ENCODE data around the gene R3HDM4.
"Not testable (repeated sequence)": the region's sequence is repeated elsewhere in the genome, so short reads cannot be mapped to it uniquely, and the experiment has no call there.

The R3HDM4 gene

DNA sequence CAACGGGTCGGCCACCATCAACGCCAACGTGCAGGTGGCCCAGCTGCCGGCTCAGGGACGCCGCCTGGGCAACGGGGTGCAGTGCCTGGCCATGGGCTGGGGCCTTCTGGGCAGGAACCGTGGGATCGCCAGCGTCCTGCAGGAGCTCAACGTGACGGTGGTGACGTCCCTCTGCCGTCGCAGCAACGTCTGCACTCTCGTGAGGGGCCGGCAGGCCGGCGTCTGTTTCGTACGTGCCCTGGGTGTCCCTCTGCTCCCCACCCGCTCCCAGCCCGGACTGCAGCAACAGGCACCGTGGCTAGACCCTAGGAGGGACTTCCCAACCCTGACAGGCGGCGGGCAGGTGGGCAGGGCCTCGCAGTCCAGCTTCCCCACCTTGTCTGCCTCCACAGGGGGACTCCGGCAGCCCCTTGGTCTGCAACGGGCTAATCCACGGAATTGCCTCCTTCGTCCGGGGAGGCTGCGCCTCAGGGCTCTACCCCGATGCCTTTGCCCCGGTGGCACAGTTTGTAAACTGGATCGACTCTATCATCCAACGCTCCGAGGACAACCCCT, 57.4 kb downstream of the R3HDM4 start:
- Mint-ChIP-seq H3K27me3 (ENCODE audit: low read depth, poor library complexity) (peaks cover 23% of the 10 kb centered on the region), H3K27ac (no peak overlapping the region), H3K4me3 (no peak overlapping the region), H3K4me1 (no peaks in the 10 kb centered on the region), H3K9me3 (no peaks in the 10 kb centered on the region), H3K36me3 (ENCODE audit: low read depth) (no peaks in the 10 kb centered on the region)
- TF ChIP-seq, protein P1, sequence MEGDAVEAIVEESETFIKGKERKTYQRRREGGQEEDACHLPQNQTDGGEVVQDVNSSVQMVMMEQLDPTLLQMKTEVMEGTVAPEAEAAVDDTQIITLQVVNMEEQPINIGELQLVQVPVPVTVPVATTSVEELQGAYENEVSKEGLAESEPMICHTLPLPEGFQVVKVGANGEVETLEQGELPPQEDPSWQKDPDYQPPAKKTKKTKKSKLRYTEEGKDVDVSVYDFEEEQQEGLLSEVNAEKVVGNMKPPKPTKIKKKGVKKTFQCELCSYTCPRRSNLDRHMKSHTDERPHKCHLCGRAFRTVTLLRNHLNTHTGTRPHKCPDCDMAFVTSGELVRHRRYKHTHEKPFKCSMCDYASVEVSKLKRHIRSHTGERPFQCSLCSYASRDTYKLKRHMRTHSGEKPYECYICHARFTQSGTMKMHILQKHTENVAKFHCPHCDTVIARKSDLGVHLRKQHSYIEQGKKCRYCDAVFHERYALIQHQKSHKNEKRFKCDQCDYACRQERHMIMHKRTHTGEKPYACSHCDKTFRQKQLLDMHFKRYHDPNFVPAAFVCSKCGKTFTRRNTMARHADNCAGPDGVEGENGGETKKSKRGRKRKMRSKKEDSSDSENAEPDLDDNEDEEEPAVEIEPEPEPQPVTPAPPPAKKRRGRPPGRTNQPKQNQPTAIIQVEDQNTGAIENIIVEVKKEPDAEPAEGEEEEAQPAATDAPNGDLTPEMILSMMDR (IDR thresholded peaks at IDR 0.05) = no peak
- no peak for DNase-seq

DNA sequence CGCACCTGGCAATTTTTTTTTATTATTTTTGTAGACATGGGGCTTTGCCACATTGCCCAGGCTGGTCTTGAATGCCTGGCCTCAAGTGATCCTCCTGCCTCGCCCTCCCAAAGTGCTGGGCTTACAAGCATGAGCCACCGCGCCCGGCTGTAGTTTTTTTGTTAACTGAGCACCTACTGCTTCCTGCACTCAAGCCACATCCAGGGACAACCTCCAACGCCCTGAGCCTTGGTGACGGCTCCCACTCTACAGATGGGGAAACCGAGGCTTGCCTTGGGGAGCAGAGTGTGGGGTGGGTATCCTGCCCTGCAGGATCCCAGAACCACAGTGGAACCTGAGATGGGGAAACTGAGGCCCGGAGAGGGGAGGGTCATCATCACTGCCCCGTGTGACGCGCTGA, 57.9 kb downstream of the R3HDM4 start:
- no peak for DNase-seq
- Mint-ChIP-seq H3K36me3 (ENCODE audit: low read depth) (no peaks in the 10 kb centered on the region), H3K27me3 (ENCODE audit: low read depth, poor library complexity) (peaks cover 22% of the 10 kb centered on the region), H3K4me3 (no peak overlapping the region), H3K27ac (no peak overlapping the region), H3K4me1 (no peaks in the 10 kb centered on the region), H3K9me3 (no peaks in the 10 kb centered on the region)
- TF ChIP-seq, protein P1 (IDR thresholded peaks at IDR 0.05) = no peak

DNA sequence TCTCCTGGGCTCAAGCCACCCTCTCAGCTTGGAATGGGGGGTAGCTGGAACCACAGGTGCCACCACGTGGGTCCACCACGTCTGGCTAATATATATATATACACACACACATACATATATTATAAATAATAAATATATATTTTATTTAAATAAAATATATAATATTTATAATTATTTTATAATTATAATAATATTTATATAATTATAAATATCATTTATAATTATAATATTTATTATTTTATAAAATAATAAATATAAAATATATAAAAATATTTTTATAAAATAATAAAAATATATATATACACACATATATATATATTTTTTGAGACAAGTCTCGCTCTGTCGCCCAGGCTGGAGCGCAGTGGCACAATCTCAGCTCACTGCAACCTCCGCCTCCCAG, 58.5 kb downstream of the R3HDM4 start:
- DNase-seq = no peak
- no peak overlapping the region for H3K4me3 Mint-ChIP-seq
- H3K9me3 Mint-ChIP-seq = no peaks in the 10 kb centered on the region
- H3K27me3 Mint-ChIP-seq (ENCODE audit: low read depth, poor library complexity) = peaks cover 19% of the 10 kb centered on the region
- H3K27ac Mint-ChIP-seq = no peak overlapping the region
- no peaks in the 10 kb centered on the region for H3K4me1 Mint-ChIP-seq
- TF ChIP-seq, protein P1 (IDR thresholded peaks at IDR 0.05) = no peak
- no peaks in the 10 kb centered on the region for H3K36me3 Mint-ChIP-seq (ENCODE audit: low read depth)

DNA sequence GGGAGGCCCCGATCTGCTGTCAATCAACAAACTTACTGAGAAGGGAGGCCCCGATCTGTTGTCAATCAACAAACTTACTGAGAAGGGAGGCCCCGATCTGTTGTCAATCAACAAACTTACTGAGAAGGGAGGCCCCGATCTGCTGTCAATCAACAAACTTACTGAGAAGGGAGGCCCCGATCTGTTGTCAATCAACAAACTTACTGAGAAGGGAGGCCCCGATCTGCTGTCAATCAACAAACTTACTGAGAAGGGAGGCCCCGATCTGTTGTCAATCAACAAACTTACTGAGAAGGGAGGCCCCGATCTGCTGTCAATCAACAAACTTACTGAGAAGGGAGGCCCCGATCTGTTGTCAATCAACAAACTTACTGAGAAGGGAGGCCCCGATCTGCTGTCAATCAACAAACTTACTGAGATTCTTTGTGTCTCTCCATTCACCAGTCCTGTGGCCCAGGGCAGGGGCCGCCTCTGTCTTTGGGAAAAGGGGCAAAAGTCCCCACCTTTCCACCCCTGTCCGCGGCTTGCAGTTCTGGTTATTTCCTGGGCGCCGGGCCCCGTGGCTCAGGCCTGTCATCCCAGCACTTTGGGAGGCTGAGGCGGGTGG, 59.3 kb downstream of the R3HDM4 start:
- not testable (repeated sequence) for H3K27ac Mint-ChIP-seq; H3K36me3 Mint-ChIP-seq (ENCODE audit: low read depth); DNase-seq; H3K9me3 Mint-ChIP-seq; H3K4me1 Mint-ChIP-seq; H3K4me3 Mint-ChIP-seq
- H3K27me3 Mint-ChIP-seq (ENCODE audit: low read depth, poor library complexity) = peaks cover 26% of the 10 kb centered on the region

DNA sequence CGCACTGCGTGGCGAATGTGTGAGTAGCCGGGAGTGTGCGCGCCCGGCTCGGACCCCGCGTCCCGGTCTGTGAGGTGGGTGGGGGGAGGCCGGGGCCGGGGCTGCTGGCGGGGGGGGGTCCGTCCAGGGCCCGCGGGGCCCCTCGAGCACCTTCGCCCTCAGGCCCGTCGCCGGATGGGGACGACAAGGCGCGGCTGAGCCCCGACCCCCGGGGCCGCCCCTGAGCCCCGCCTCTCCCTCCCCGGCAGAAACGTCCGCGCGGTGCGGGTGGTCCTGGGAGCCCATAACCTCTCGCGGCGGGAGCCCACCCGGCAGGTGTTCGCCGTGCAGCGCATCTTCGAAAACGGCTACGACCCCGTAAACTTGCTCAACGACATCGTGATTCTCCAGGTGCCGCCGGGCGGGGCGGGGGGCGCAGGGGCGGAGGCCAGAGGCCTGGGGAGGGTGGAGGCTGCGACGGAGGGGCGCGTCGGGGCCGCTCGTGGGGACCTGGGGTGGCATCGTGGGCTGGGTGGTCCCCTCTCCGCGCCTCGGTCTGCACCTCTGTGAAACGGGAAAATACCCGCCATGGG, 59.9 kb downstream of the R3HDM4 start:
- DNase-seq = no peak
- H3K27me3 Mint-ChIP-seq (ENCODE audit: low read depth, poor library complexity) = peaks cover 23% of the 10 kb centered on the region
- TF ChIP-seq, protein P1 (IDR thresholded peaks at IDR 0.05) = no peak

DNA sequence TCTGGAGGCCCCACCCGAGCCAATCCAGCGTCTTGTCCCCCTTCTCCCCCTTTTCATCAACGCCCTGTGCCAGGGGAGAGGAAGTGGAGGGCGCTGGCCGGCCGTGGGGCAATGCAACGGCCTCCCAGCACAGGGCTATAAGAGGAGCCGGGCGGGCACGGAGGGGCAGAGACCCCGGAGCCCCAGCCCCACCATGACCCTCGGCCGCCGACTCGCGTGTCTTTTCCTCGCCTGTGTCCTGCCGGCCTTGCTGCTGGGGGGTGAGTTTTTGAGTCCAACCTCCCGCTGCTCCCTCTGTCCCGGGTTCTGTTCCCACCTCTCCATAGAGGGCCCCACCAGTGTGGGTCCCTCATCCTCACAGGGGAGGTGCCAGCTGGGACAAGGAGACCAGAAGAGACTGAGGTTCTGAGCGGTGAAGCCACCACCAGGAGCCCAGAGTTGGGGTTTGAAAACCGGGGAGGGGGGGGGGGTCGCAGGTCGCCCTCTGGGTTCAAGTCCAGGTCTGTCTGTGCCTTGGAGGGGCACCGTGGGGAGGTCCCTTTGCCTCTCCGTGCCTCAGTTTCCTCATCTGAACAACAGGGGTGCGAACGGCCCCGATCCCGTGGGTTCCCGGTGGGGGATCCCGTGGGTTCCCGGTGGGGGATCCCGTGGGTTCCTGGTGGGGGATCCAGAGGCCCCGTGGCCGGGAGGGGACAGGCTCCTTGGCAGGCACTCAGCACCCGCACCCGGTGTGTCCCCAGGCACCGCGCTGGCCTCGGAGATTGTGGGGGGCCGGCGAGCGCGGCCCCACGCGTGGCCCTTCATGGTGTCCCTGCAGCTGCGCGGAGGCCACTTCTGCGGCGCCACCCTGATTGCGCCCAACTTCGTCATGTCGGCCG, 60.6 kb downstream of the R3HDM4 start, which contains the start of gene ELANE:
TSS of gene ELANE (plus strand) at position 168 of the 878 bp plus-strand sequence. CDS start at position 194, 26 bp downstream.
- H3K27me3 Mint-ChIP-seq (ENCODE audit: low read depth, poor library complexity) = peaks cover 23% of the 10 kb centered on the region
- H3K4me3 Mint-ChIP-seq = no peak within 1 kb of the TSS
- H3K36me3 Mint-ChIP-seq (ENCODE audit: low read depth) = no peaks in the 10 kb centered on the region
- no peak within 1 kb of the TSS for H3K27ac Mint-ChIP-seq
- H3K4me1 Mint-ChIP-seq = peaks cover 11% of the 10 kb centered on the region
- TF ChIP-seq, protein P1 (IDR thresholded peaks at IDR 0.05) = no peak
- no peaks in the 10 kb centered on the region for H3K9me3 Mint-ChIP-seq
- no peak for DNase-seq

More for the DNA sequence above, 59.9 kb downstream of the R3HDM4 start:
- Mint-ChIP-seq H3K4me3 (no peak overlapping the region), H3K4me1 (peaks cover 4% of the 10 kb centered on the region), H3K36me3 (ENCODE audit: low read depth) (no peaks in the 10 kb centered on the region), H3K9me3 (no peaks in the 10 kb centered on the region), H3K27ac (no peak overlapping the region)

Measured in nephron progenitor cell (in vitro differentiated cells).